ENCODE measurements around the gene CFAP61. TPM values are rescaled to one million over a fixed set of nuclear protein-coding genes. Genes with fewer than 3 reads are reported as not detected.

Gene CFAP61
- total RNA-seq, 1 experiment from 2014 or later = 0.35 TPM

DNA sequence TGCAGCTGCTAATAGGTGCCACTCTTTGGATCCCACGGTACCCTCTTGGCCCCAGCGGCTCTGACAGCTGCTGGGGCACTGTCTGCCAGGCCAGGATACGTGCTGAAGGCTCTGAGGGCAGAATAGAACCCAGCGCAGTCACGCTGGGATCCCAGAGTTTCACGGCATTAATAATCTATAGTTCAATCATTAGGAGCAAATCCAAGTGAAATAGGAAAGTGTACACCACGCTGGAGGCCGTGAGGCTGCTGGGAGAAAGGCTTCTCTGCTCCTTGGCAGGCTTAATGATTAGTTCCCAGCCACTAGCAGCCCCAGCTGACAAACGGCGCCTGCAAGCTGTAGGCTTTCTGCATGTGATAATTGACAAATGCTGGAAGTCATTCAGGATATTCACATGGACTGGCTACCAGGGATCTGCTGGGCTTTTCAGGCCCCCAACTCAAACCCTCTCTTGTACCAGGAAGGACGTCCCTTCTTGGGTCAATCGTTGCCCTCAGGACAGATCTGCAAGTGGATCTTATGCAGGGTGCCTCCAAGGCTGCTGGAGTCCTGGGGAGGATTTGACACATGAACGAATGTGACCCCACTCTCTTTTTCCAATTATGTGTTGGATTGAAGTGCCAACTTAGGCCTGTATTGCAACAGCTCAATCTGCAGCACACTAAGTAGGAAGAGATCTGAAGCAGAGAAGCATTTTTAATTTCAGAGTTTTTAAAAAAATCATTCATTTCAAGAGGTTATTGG is 265.5 kb downstream of the CFAP61 start:
- Histone ChIP-seq H3K36me3 (replicated peaks; ENCODE audit: control insufficient read depth, insufficient read depth, low read length) (no peaks in the 10 kb centered on the region), H3K4me3 (ENCODE audit: insufficient read depth, low read depth, low read length) (no peak overlapping the region), H3K27me3 (ENCODE audit: control insufficient read depth, insufficient read depth, low read length) (no peaks in the 10 kb centered on the region)
- no peak for DNase-seq

DNA sequence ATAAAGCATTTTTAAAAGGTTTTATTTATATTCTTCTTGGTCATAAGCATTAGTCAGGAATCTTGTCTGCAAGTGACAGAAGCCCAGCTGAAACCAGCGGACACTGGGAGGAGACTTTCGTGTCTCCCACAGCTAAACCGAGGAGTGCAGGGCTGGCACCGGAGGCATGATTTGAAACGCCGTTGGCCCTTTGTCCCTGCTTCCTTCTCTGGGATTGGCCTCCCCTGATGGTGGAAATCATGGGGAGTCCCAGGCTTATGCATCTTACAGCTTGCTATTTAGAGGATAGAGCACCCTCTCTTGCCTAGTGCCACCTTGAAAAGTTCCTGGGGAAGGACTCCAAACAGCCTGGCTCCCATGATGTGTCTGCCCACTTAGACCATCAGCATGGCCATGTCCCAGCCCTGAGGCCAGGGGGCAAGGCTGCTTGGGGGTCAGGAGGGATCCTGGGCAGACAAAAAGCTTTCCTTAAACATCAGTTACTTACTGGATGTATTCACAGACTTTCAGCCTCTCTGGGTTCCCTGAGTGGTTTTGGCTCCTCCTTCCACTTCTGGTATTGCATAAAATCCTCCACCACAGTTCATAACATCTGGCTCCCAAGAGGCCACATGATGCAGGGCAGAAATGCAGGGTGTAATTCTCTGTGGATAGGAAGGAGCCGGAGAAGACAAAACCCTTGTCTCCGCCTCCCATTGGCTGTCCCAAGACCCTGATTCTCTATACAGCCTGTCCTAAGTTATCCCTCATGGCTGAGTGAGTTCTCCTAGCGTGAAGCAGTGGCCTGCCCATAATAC is 266.2 kb downstream of the CFAP61 start:
- no peaks in the 10 kb centered on the region for H3K36me3 ChIP-seq (replicated peaks; ENCODE audit: control insufficient read depth, insufficient read depth, low read length)
- no peak overlapping the region for H3K4me3 ChIP-seq (ENCODE audit: insufficient read depth, low read depth, low read length)
- no peaks in the 10 kb centered on the region for H3K27me3 ChIP-seq (ENCODE audit: control insufficient read depth, insufficient read depth, low read length)
- no peak for DNase-seq

- Histone ChIP-seq H3K4me3 (ENCODE audit: insufficient read depth, low read depth, low read length) (no peak overlapping the region), H3K36me3 (replicated peaks; ENCODE audit: control insufficient read depth, insufficient read depth, low read length) (no peaks in the 10 kb centered on the region), H3K27me3 (ENCODE audit: control insufficient read depth, insufficient read depth, low read length) (no peaks in the 10 kb centered on the region)
- DNase-seq = no peak
Measured at GRCh38 chr20:20321134-20321533, 268.8 kb downstream of the CFAP61 start.

GRCh38 chr20:20321917-20322316 is 269.6 kb downstream of the CFAP61 start:
- no peak for DNase-seq
- no peaks in the 10 kb centered on the region for H3K27me3 ChIP-seq (ENCODE audit: control insufficient read depth, insufficient read depth, low read length)
- H3K36me3 ChIP-seq (replicated peaks; ENCODE audit: control insufficient read depth, insufficient read depth, low read length) = no peaks in the 10 kb centered on the region
- no peak overlapping the region for H3K4me3 ChIP-seq (ENCODE audit: insufficient read depth, low read depth, low read length)

DNA sequence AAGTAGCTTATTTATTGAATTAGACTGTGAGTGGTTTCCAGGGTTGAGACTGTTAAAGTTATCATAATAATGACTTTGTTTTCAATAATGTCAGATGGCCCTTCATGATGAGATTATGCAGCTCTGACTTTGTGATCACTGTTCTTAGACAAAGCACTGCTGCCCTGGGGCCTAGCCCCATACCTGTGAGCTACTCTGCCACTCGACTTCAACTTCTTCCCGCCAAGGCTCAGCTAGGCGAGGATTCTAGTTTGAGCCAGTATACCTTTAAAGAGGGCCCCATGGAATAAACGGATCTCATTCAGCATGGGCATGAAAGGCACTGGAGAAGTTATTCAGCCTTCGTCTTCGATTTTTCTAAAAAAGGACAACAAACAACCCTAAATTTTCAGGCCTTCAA is 270.6 kb downstream of the CFAP61 start:
- no peaks in the 10 kb centered on the region for H3K36me3 ChIP-seq (replicated peaks; ENCODE audit: control insufficient read depth, insufficient read depth, low read length)
- DNase-seq = no peak
- no peaks in the 10 kb centered on the region for H3K27me3 ChIP-seq (ENCODE audit: control insufficient read depth, insufficient read depth, low read length)
- H3K4me3 ChIP-seq (ENCODE audit: insufficient read depth, low read depth, low read length) = no peak overlapping the region

GRCh38 chr20:20327746-20328145 is 275.4 kb downstream of the CFAP61 start:
- no peak overlapping the region for H3K4me3 ChIP-seq (ENCODE audit: insufficient read depth, low read depth, low read length)
- no peaks in the 10 kb centered on the region for H3K27me3 ChIP-seq (ENCODE audit: control insufficient read depth, insufficient read depth, low read length)
- no peak for DNase-seq
- no peaks in the 10 kb centered on the region for H3K36me3 ChIP-seq (replicated peaks; ENCODE audit: control insufficient read depth, insufficient read depth, low read length)

DNA sequence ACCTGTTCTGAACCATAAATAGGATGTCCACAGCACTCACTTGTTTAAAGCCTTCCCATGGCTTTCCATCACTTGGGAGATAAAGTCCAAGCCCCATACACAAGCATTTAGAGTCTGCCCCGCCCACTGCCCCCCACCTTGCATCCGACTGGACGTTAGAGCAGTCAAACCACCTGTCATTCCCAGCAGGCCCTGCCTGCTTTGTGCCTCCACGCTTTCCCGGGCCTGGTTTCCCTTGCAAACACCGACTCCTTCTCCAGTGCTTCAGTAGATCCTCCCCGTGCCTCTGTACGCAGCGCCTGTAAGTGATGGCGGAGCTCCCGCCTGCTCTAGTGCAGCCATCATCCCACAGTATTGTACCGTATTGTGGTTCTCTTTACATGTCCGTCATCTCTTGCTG is 277.2 kb downstream of the CFAP61 start:
- no peak for DNase-seq
- no peak overlapping the region for H3K4me3 ChIP-seq (ENCODE audit: insufficient read depth, low read depth, low read length)
- no peaks in the 10 kb centered on the region for H3K27me3 ChIP-seq (ENCODE audit: control insufficient read depth, insufficient read depth, low read length)
- H3K36me3 ChIP-seq (replicated peaks; ENCODE audit: control insufficient read depth, insufficient read depth, low read length) = no peaks in the 10 kb centered on the region

DNA sequence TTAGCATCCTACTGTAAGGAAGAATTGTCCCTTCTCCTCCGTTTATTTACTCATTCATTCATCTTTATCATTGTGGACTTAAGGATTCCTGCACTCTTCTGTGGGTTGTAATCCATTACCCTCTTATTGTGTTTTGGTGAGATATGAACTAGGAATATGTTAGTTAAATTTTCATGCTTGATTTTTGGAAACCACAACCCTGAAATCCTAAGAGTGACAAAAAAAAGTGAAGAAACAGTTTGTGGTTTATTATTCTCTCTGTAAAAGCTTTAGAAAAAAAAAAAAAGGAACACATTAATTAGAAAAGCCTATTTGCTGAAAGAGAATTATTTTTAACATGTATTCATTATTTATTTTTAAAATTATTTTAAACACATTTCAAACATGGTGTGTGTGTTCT is 278.8 kb downstream of the CFAP61 start:
- DNase-seq = no peak
- H3K4me3 ChIP-seq (ENCODE audit: insufficient read depth, low read depth, low read length) = no peak overlapping the region
- no peaks in the 10 kb centered on the region for H3K27me3 ChIP-seq (ENCODE audit: control insufficient read depth, insufficient read depth, low read length)
- no peaks in the 10 kb centered on the region for H3K36me3 ChIP-seq (replicated peaks; ENCODE audit: control insufficient read depth, insufficient read depth, low read length)

GRCh38 chr20:20331817-20332216 is 279.5 kb downstream of the CFAP61 start:
- H3K4me3 ChIP-seq (ENCODE audit: insufficient read depth, low read depth, low read length) = no peak overlapping the region
- DNase-seq = no peak

GRCh38 chr20:20333866-20334265 is 281.5 kb downstream of the CFAP61 start:
- Histone ChIP-seq H3K36me3 (replicated peaks; ENCODE audit: control insufficient read depth, insufficient read depth, low read length) (no peaks in the 10 kb centered on the region), H3K4me3 (ENCODE audit: insufficient read depth, low read depth, low read length) (no peak overlapping the region), H3K27me3 (ENCODE audit: control insufficient read depth, insufficient read depth, low read length) (no peaks in the 10 kb centered on the region)
- DNase-seq = no peak

More at GRCh38 chr20:20331817-20332216, 279.5 kb downstream of the CFAP61 start:
- Histone ChIP-seq H3K27me3 (ENCODE audit: control insufficient read depth, insufficient read depth, low read length) (no peaks in the 10 kb centered on the region), H3K36me3 (replicated peaks; ENCODE audit: control insufficient read depth, insufficient read depth, low read length) (no peaks in the 10 kb centered on the region)

DNA sequence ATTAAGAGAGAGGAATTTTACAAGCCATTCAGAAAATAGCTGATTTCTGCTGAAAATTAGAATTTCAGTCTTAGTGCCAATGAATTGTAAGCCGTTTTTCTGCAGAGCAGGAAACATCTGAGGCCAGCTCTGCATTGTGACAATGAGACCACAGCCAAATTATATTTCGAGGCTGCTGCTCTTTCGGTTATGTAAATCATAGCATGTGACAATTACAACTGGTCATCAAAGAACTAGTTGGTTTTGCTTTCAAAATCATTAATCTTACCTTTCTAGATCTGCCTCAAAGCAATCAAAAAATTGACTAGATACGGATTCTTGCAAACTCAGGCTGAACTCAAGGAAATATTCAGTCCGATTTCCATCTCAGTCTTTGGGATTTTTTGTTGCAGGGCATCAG is 282.2 kb downstream of the CFAP61 start:
- no peak overlapping the region for H3K4me3 ChIP-seq (ENCODE audit: insufficient read depth, low read depth, low read length)
- no peak for DNase-seq
- no peaks in the 10 kb centered on the region for H3K36me3 ChIP-seq (replicated peaks; ENCODE audit: control insufficient read depth, insufficient read depth, low read length)
- no peaks in the 10 kb centered on the region for H3K27me3 ChIP-seq (ENCODE audit: control insufficient read depth, insufficient read depth, low read length)

- H3K27me3 ChIP-seq (ENCODE audit: control insufficient read depth, insufficient read depth, low read length) = no peaks in the 10 kb centered on the region
- H3K36me3 ChIP-seq (replicated peaks; ENCODE audit: control insufficient read depth, insufficient read depth, low read length) = no peaks in the 10 kb centered on the region
- no peak overlapping the region for H3K4me3 ChIP-seq (ENCODE audit: insufficient read depth, low read depth, low read length)
- DNase-seq = no peak
Measured at GRCh38 chr20:20338133-20338730, 285.9 kb downstream of the CFAP61 start.

DNA sequence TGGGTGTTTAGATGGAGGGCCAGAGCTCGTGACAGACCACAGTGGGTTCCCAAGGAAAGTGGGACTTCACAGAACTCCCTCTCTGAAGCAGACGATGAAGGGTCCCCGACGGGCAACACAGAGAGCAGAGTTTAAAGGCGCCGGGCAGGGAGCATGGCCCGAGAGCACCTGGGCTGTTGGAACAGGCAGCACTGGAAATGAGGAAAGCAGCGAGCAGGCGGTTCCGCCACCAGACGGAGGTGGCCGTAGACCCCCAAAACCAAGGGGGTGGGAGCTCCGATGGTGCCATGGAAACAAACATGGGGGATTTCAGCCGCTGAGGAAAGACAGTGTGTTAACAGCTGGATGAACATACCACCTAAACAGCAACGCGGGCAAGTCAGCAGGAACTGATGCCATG is 288.1 kb downstream of the CFAP61 start:
- Histone ChIP-seq H3K4me3 (ENCODE audit: insufficient read depth, low read depth, low read length) (no peak overlapping the region), H3K36me3 (replicated peaks; ENCODE audit: control insufficient read depth, insufficient read depth, low read length) (no peaks in the 10 kb centered on the region), H3K27me3 (ENCODE audit: control insufficient read depth, insufficient read depth, low read length) (no peaks in the 10 kb centered on the region)
- no peak for DNase-seq

DNA sequence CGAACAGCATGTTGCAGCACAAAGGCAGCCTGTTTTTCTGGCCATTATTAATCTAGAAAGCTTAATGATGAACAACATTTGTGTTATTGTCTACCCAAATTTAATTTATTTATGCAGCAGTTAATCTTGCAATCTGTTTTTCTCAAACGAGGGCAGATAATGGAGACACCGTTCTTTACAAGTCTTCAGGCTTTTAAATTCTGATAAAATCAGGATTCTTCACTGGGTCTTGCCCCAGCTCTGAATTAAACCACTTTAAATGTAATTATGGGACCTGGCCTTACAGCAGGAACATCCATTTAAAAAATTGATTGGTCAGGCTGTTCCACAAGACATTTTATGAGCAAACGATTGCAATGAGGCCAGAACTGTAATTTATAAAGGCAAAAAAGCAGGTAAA is 289.0 kb downstream of the CFAP61 start:
- H3K4me3 ChIP-seq (ENCODE audit: insufficient read depth, low read depth, low read length) = no peak overlapping the region
- H3K27me3 ChIP-seq (ENCODE audit: control insufficient read depth, insufficient read depth, low read length) = no peaks in the 10 kb centered on the region
- no peaks in the 10 kb centered on the region for H3K36me3 ChIP-seq (replicated peaks; ENCODE audit: control insufficient read depth, insufficient read depth, low read length)
- DNase-seq = no peak

DNA sequence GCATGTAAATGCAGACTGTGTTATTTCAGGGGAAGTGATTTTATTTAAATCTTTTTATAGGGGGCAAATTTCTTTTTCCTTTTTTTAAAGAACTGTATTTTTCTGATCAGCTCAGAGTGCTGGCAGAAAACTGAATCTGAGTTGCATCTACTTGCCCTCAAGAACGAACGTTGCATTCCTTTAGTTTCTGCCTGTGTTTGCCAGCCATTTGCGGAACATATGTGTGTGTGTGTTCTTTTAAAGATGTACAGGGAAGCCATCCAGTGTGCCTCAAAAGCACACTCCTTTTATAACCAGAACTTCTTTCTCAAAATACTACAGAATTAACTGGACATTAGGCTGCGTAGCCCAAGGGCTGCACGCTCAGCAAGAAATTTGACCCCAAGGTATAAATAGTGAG is 289.7 kb downstream of the CFAP61 start:
- H3K4me3 ChIP-seq (ENCODE audit: insufficient read depth, low read depth, low read length) = no peak overlapping the region
- DNase-seq = no peak
- no peaks in the 10 kb centered on the region for H3K27me3 ChIP-seq (ENCODE audit: control insufficient read depth, insufficient read depth, low read length)
- no peaks in the 10 kb centered on the region for H3K36me3 ChIP-seq (replicated peaks; ENCODE audit: control insufficient read depth, insufficient read depth, low read length)
